ENCODE results near the gene GCC2.
A peak's percentile ranks its signal among the peaks of the same experiment; 100 is the strongest.
"Not testable (repeated sequence)": the region's sequence is repeated elsewhere in the genome, so short reads cannot be mapped to it uniquely, and the experiment has no call there.

Gene GCC2

DNA sequence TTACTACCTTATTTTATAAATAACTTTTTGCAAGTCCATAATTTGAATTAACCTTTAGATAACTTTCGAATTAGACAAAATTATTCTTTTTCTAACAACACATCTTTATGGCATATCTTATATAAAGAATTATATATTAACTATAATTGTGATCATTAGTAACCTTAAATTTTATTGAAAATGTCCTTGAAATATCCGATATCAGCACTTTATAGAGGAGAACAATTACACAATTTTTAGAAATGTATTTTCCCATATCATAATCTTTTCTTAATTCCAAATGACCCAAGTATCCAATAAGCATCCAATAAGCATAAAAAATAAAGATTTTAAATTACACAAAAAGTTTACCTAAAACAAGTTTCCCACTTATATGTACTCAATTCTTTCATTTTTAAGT, 7.3 kb upstream of the GCC2 start:
- no peak for DNase-seq (ENCODE audit: low read depth)

GRCh38 chr2:108444941-108445840, 3.8 kb upstream of the GCC2 start:
- no peak for DNase-seq (ENCODE audit: low read depth)

GRCh38 chr2:108446703-108447102, 2.3 kb upstream of the GCC2 start:
- no peak for DNase-seq (ENCODE audit: low read depth)

DNA sequence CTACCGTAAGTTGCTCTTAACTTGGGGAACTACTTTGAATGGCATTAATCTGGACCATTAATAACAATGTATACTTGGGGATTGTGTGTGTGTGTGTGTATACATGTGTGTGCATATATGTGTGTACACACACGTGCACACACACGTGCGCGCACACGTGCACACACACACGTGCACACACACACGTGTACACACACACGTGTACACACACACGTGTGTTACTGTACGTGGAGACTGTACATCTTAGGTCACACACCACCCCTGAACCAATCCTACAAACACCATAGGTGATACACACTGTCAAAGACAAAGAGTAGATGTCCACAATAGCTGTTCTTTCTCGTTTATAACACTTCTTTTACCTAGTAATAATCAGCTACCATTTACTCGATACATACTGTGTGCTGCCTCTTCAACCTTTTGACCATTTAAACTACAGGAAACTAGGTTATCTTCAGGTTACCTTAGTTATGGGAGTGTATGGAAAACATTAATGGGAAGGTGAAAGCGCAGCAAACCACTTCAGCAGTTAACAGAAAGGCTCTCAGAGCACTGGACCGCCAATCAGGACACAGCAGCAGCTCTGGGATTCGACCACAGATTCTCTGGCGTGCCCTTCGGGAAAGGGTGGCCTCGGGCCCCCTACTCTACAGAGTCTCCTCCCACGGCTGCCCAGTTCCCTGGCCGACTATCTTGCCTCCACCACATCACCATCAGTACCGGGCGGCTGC, 894 bp upstream of the GCC2 start:
- no peak for DNase-seq (ENCODE audit: low read depth)

- DNase-seq (ENCODE audit: low read depth), result no peak
Measured at GRCh38 chr2:108449410-108450130, 564 bp downstream of the GCC2 start.

DNA sequence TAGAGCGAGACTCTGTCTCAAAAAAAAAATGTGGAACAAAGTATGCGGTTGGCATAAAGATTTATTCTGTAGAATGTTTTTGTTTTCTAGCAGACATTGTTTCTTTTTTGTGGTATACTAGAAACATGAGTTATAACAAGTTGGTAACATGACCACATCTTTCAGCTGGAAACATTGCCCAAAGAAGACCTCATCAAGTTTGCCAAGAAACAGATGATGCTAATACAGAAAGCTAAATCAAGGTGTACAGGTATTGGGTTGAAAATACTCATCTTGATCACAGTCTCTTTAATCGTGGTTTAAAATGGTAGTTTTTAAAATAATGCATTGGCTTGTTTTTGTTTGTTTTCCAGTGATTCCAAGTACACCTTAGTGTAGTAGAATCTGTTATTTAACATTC, 1.9 kb downstream of the GCC2 start:
- no peak for DNase-seq (ENCODE audit: low read depth)

GRCh38 chr2:108451976-108452375, 3.0 kb downstream of the GCC2 start:
- no peak for DNase-seq (ENCODE audit: low read depth)

DNA sequence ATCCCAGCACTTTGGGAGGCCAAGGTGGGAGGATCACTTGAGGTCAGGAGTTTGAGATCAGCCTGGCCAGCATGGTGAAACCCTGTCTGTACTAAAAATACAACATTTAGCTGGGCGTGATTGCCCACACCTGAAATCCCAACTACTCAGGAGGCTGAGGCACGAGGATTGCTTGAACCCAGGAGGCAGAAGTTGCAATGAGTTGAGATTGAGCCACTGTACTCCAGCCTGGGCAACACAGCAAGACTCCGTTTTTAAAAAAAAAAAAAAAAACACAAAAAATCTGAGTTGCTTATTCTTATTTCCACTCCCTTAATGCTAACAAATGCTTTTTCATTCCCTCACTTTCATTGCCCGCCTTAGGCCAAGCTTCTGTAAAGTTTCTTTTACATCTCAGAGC, 4.5 kb downstream of the GCC2 start:
- not testable (repeated sequence) for DNase-seq (ENCODE audit: low read depth)

GRCh38 chr2:108454440-108454839, 5.4 kb downstream of the GCC2 start:
- DNase-seq (ENCODE audit: low read depth), result no peak

GRCh38 chr2:108455571-108455970, 6.6 kb downstream of the GCC2 start:
- DNase-seq (ENCODE audit: low read depth), result no peak

- DNase-seq (ENCODE audit: low read depth), result no peak
Measured at GRCh38 chr2:108458082-108458481, 9.1 kb downstream of the GCC2 start.

GRCh38 chr2:108459441-108459840, 10.4 kb downstream of the GCC2 start:
- DNase-seq (ENCODE audit: low read depth), result no peak

GRCh38 chr2:108460345-108461037, 11.5 kb downstream of the GCC2 start:
- DNase-seq (ENCODE audit: low read depth), result no peak

DNA sequence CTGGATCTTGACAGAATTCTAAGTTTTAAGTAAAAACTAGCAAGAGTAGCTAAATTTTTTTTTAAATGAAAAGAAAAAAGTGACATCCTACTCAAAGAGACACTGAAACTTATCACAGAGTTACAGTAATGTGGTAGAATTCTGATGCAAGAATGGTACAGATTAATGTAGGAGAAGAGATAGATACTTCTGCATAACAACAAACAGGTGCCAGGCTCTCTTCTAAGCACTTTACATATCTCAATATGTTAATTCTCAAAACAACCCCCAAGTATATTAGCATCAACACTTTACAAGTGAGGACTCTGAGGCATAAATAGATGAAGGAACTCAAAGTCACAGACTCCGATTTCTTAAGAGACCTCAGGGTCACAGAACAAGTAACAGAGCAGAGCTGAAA, 28.1 kb downstream of the GCC2 start:
- DNase-seq (ENCODE audit: low read depth), result no peak

- no peak for DNase-seq (ENCODE audit: low read depth)
Measured at GRCh38 chr2:108485253-108485652, 36.2 kb downstream of the GCC2 start.

- no peak for DNase-seq (ENCODE audit: low read depth)
Measured at GRCh38 chr2:108490506-108491122, 41.6 kb downstream of the GCC2 start.

DNA sequence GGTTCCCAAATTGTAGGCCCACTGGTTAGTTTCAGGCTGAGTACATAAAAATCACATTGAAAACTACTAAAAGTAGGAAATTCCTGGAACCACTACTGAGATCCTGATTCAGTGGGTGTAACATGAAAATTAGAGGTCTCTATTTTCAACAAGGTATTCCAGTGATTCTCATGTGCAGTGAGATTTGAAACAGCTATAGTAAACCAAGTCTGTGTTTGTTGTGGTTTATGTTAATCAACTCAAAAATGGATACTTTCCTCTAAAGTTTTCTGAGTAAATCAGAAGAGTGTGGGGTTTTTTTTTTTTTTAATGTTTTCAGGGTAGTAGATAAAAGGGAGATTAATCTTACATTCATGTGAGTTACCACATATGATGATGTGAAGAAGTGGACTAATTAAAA, 42.8 kb downstream of the GCC2 start:
- no peak for DNase-seq (ENCODE audit: low read depth)

DNA sequence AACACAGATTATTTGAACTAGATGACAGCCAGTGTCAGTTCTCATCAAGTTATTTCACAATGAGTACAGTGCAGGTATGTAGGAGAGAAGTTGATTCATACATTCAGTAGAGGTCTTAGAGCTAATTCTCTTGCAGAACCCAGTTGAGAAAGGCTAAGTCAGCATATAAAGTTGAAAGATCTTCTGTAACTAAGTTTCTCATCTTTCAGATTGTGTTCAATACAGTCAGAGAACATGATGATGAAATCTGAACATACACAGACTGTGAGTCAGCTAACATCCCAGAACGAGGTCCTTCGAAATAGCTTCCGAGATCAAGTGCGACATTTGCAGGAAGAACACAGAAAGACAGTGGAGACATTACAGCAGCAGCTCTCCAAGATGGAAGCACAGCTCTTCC, 43.4 kb downstream of the GCC2 start:
- peak; percentile 93 for DNase-seq (ENCODE audit: low read depth)

GRCh38 chr2:108496167-108496566, 47.2 kb downstream of the GCC2 start:
- not testable (repeated sequence) for DNase-seq (ENCODE audit: low read depth)

- DNase-seq (ENCODE audit: low read depth), result not testable (repeated sequence)
Measured at GRCh38 chr2:108507620-108508019, 58.6 kb downstream of the GCC2 start.

DNA sequence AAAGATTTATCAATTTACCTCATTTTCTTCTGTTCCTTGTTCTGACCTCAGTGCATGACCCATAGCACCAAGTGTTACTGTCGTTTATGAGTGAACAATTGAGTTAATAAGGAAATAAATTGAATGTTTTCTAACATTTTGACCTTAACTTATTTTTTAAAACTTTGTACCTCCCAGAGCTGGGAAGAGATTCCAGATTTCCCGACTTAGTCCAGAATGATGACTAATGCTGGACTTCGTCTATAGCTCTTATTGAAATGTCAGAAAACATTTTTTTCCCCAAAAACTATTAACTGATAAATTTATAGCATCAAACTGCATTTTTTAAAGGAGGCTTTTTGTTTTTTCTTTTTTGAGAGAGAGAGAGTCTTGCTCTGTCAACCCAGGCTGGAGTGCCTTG, 63.4 kb downstream of the GCC2 start:
- not testable (repeated sequence) for DNase-seq (ENCODE audit: low read depth)

GRCh38 chr2:108514478-108514877, 65.5 kb downstream of the GCC2 start:
- not testable (repeated sequence) for DNase-seq (ENCODE audit: low read depth)

Data from non-pigmented ciliary epithelial cell (primary cell).